Testis (tissue), 3 donors: Measurements from ENCODE around the gene PAPOLG. TPM values are rescaled to one million over a fixed set of nuclear protein-coding genes. Genes with fewer than 3 reads are reported as not detected.
"Not testable (repeated sequence)": the region's sequence is repeated elsewhere in the genome, so short reads cannot be mapped to it uniquely, and the experiment has no call there.

Source experiments
- DNase-seq: peaks from one replicate; pipeline ENCODE4 v3.0.0-alpha.2; 2019
- H3K27ac ChIP-seq, 2 donors: fragments of 200-600 bp; sonication (generic); one replicate each; pipeline ENCODE4 v1.5.1; 2019
- H3K27me3 ChIP-seq: fragments of 200-600 bp; sonication (generic); one replicate; pipeline ENCODE4 v1.5.1; 2019
- H3K36me3 ChIP-seq: fragments of 200-600 bp; sonication (generic); one replicate; pipeline ENCODE4 v1.5.1; 2017; ENCODE audit warnings: low read depth; ENCODE audit errors: missing control alignments
- H3K4me1 ChIP-seq: fragments of 200-600 bp; sonication (generic); one replicate; pipeline ENCODE4 v1.5.1; 2019
- H3K4me3 ChIP-seq, 2 donors: fragments of 200-600 bp; sonication (generic); one replicate each; pipeline ENCODE4 v1.5.1; 2017 to 2019
- H3K9me3 ChIP-seq: fragments of 200-600 bp; sonication (generic); one replicate; pipeline ENCODE4 v1.5.1; 2017
- CTCF ChIP-seq, 3 experiments: fragments of 450-650 bp in 2 of 3; fragments of 200-600 bp in 1 of 3; sonication (generic) in 1 of 3; IDR thresholded peaks; one replicate each; pipeline ENCODE4 v1.5.1; 2016 to 2019; ENCODE audit warnings: antibody characterized with exemption in 3 of 3, mild to moderate bottlenecking in 2 of 3, moderate library complexity in 1 of 3
- POLR2A ChIP-seq: fragments of 450-650 bp; IDR thresholded peaks from one replicate; pipeline ENCODE4 v1.6.1; 2017; ENCODE audit warnings: antibody characterized with exemption, mild to moderate bottlenecking, moderate library complexity
- WGBS, 2 donors: methylation state at CpG; one replicate each; pipeline ENCODE4 v1.1.5; 2018; 5-methylcytosine and 5-hydroxymethylcytosine counted together
- intact Hi-C: fragments of 100-400 bp; cut with DNase I; formaldehyde crosslinking; loops from one replicate; pipeline ENCODE4 v1.15.1; 2023; ENCODE audit warnings: low total_unique reads
- polyA plus RNA-seq: library from polyadenylated mRNA; stranded (reverse); fragments of 350-450 nt; fragmentation: Illumina TruSeq; extraction: RNeasy Lipid Tissue Mini Kit (QIAGEN cat#74804); gene quantifications from one replicate; pipeline ENCODE4 v1.2.3, GENCODE V29; 2014; ENCODE audit warnings: low read depth, low replicate concordance; ENCODE audit not compliant: insufficient read depth
- total RNA-seq, 2 donors: library from RNA; depleted of rRNA; stranded (reverse); fragments of >200 nt; gene quantifications; one replicate each; pipeline ENCODE4 v1.2.3, GENCODE V29; 2016

PAPOLG gene
- total and polyA plus RNA-seq, 3 donors from 2014 or later: 17.2 to 19.0 (median 17.6) TPM

- intact Hi-C loops: no loop called here
- Histone ChIP-seq H3K36me3 (no peaks in the 10 kb centered on the region), H3K4me3 (no peak overlapping the region), H3K27ac (no peak overlapping the region), H3K4me1 (peaks cover 9% of the 10 kb centered on the region), H3K27me3 (no peaks in the 10 kb centered on the region), H3K9me3 (no peaks in the 10 kb centered on the region)
- 94 to 96% methylated on average over 7 to 16 of the region's 18 CpGs for WGBS, 2 donors
- no peak for DNase-seq
- TF ChIP-seq CTCF (IDR thresholded peaks at IDR 0.05): no peak
- no peak for TF ChIP-seq POLR2A
These were observed 48.4 kb downstream of the PAPOLG start for GRCh38 chr2:60804473-60804872.

- no peak overlapping the region for H3K4me3 ChIP-seq
- peak overlapping the region in 1 of 2 donors; percentile 14 for H3K27ac ChIP-seq
- H3K36me3 ChIP-seq: no peaks in the 10 kb centered on the region
- no peak for TF ChIP-seq CTCF (IDR thresholded peaks at IDR 0.05)
- no peak for TF ChIP-seq POLR2A
- intact Hi-C loops: no loop called here
- H3K9me3 ChIP-seq: no peaks in the 10 kb centered on the region
- H3K27me3 ChIP-seq: no peaks in the 10 kb centered on the region
- no peak for DNase-seq
- 78 to 84% methylated on average over 7 of the region's 7 CpGs for WGBS, 2 donors
- peaks cover 9% of the 10 kb centered on the region for H3K4me1 ChIP-seq
These were observed 50.5 kb downstream of the PAPOLG start for GRCh38 chr2:60806595-60806987.

GRCh38 chr2:60806988-60807681, 51.1 kb downstream of the PAPOLG start:
- H3K4me3 ChIP-seq: no peak overlapping the region
- no peak overlapping the region for H3K27ac ChIP-seq
- no peaks in the 10 kb centered on the region for H3K9me3 ChIP-seq
- peaks cover 9% of the 10 kb centered on the region for H3K4me1 ChIP-seq
- H3K27me3 ChIP-seq: no peaks in the 10 kb centered on the region
- peak; percentile 65 for DNase-seq
- no peaks in the 10 kb centered on the region for H3K36me3 ChIP-seq
- WGBS, 2 donors: 37 to 40% methylated on average over 6 of the region's 6 CpGs
- no peak for TF ChIP-seq POLR2A
- intact Hi-C loops: no loop called here

GRCh38 chr2:60808330-60808801, 52.3 kb downstream of the PAPOLG start:
- Histone ChIP-seq H3K36me3 (no peaks in the 10 kb centered on the region), H3K27me3 (no peaks in the 10 kb centered on the region), H3K4me3 (no peak overlapping the region), H3K4me1 (peaks cover 9% of the 10 kb centered on the region), H3K27ac (no peak overlapping the region), H3K9me3 (no peaks in the 10 kb centered on the region)
- TF ChIP-seq CTCF (IDR thresholded peaks at IDR 0.05) (no peak), POLR2A (no peak)
- peak; percentile 35 for DNase-seq
- intact Hi-C loops: no loop called here
- 55 to 79% methylated on average over 16 of the region's 16 CpGs for WGBS, 2 donors

GRCh38 chr2:60811491-60812375, 55.7 kb downstream of the PAPOLG start:
- H3K27ac ChIP-seq: no peak overlapping the region
- DNase-seq: no peak
- H3K4me3 ChIP-seq: no peak overlapping the region
- H3K9me3 ChIP-seq: no peaks in the 10 kb centered on the region
- intact Hi-C loops: no loop called here
- whole genome bisulfite sequencing, 2 donors: 88 to 91% methylated on average over 14 of the region's 14 CpGs
- no peak for TF ChIP-seq CTCF (IDR thresholded peaks at IDR 0.05)
- TF ChIP-seq POLR2A: no peak
- H3K36me3 ChIP-seq: no peaks in the 10 kb centered on the region
- peaks cover 7% of the 10 kb centered on the region for H3K4me1 ChIP-seq
- no peaks in the 10 kb centered on the region for H3K27me3 ChIP-seq

- intact Hi-C loops, H3K27me3 ChIP-seq, H3K4me3 ChIP-seq, H3K36me3 ChIP-seq, DNase-seq, H3K9me3 ChIP-seq, H3K27ac ChIP-seq, H3K4me1 ChIP-seq: not testable (repeated sequence)
- WGBS, 2 donors: 91% methylated on average over 9 of the region's 9 CpGs
These were observed 61.1 kb downstream of the PAPOLG start for GRCh38 chr2:60817191-60817590.
